HG03025 (cell line): ENCODE results near the gene CRB2.

ENCODE experiments used
- ATAC-seq: cut with Tn5 transposase; IDR thresholded peaks from one replicate; pipeline ENCODE4 v1.9.1; 2021; ENCODE audit warnings: mild to moderate bottlenecking, moderate library complexity; ENCODE audit not compliant: unreplicated experiment, low FRiP score

Gene CRB2

GRCh38 chr9:123418052-123418430, 62.0 kb downstream of the CRB2 start:
- ATAC-seq = no peak

- ATAC-seq = no peak
Measured at GRCh38 chr9:123418506-123418905, 62.5 kb downstream of the CRB2 start.

GRCh38 chr9:123419091-123419490, 63.1 kb downstream of the CRB2 start:
- ATAC-seq = no peak

- ATAC-seq = no peak
Measured at GRCh38 chr9:123419721-123420591, 64.0 kb downstream of the CRB2 start.

GRCh38 chr9:123420592-123421111, 64.7 kb downstream of the CRB2 start:
- ATAC-seq = no peak

- no peak for ATAC-seq
Measured at GRCh38 chr9:123421186-123421585, 65.2 kb downstream of the CRB2 start.

GRCh38 chr9:123421801-123422455, 65.9 kb downstream of the CRB2 start:
- ATAC-seq = no peak

- ATAC-seq = no peak
Measured at GRCh38 chr9:123422635-123423310, 66.8 kb downstream of the CRB2 start.

GRCh38 chr9:123423311-123423640, 67.3 kb downstream of the CRB2 start:
- no peak for ATAC-seq

GRCh38 chr9:123424131-123424530, 68.1 kb downstream of the CRB2 start:
- ATAC-seq = no peak

- no peak for ATAC-seq
Measured at GRCh38 chr9:123424552-123425225, 68.7 kb downstream of the CRB2 start.

GRCh38 chr9:123425261-123425821, 69.3 kb downstream of the CRB2 start:
- no peak for ATAC-seq

GRCh38 chr9:123425836-123426365, 69.9 kb downstream of the CRB2 start:
- ATAC-seq = no peak

- no peak for ATAC-seq
Measured at GRCh38 chr9:123426406-123426805, 70.4 kb downstream of the CRB2 start.
